Central memory CD8-positive, alpha-beta T cell (primary cell): ENCODE data around the gene BRF1.
A peak's percentile ranks its signal among the peaks of the same experiment; 100 is the strongest.
"Not testable (repeated sequence)": the region's sequence is repeated elsewhere in the genome, so short reads cannot be mapped to it uniquely, and the experiment has no call there.

Experiments used
- ATAC-seq: fragments of 150-1000 bp; cut with Tn5 transposase; replicated peaks from 2 replicates; pipeline ENCODE4 v1.10.0; 2022; ENCODE audit warnings: mild to moderate bottlenecking, moderate FRiP score, moderate number of reproducible peaks; ENCODE audit not compliant: poor library complexity, severe bottlenecking; ENCODE audit errors: extremely low read depth
- DNase-seq, 2 donors: peaks; one replicate each; pipeline ENCODE4 v3.0.0; 2021; ENCODE audit warnings: low spot score in 2 of 2
- H3K27ac Mint-ChIP-seq: one replicate; pipeline ENCODE4 v1.8.0; 2022; ENCODE audit warnings: low read depth, mild to moderate bottlenecking, moderate library complexity, mixed read lengths
- H3K27me3 Mint-ChIP-seq: one replicate; pipeline ENCODE4 v1.8.0; 2022; ENCODE audit warnings: mixed read lengths
- H3K36me3 Mint-ChIP-seq: one replicate; pipeline ENCODE4 v1.8.0; 2022; ENCODE audit warnings: mild to moderate bottlenecking, moderate library complexity, mixed read lengths; ENCODE audit not compliant: insufficient read depth
- H3K4me1 Mint-ChIP-seq: one replicate; pipeline ENCODE4 v1.8.0; 2022; ENCODE audit warnings: mixed read lengths
- H3K4me3 Mint-ChIP-seq: one replicate; pipeline ENCODE4 v1.8.0; 2022; ENCODE audit warnings: mild to moderate bottlenecking, moderate library complexity, mixed read lengths
- H3K9me3 Mint-ChIP-seq: one replicate; pipeline ENCODE4 v1.8.0; 2022; ENCODE audit warnings: mixed read lengths

Gene BRF1

DNA sequence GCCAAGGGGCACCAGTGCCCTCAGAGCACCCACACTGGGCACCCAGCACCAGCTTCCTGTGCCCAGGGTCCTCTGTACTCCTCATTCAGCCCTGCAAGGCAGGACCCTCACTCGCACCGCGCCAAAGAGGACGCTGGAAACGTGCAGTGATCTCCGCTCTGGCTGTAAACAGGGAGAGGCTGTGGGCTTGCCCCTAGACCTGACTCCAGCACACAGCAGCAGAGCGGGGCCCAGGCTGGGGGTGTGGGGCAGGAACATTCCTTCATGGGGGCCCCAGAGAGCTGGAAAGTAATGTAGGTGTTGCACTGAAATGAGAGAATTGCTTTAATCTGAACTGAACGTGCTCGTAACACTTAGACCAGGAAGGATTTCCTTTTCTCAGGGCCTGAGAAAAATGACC, 5.0 kb upstream of the BRF1 start:
- H3K9me3 Mint-ChIP-seq, result no peaks in the 10 kb centered on the region
- ATAC-seq (no peak), DNase-seq (no peak)
- H3K4me3 Mint-ChIP-seq, result no peak overlapping the region
- H3K27me3 Mint-ChIP-seq, result no peaks in the 10 kb centered on the region
- H3K36me3 Mint-ChIP-seq, result peaks cover 3% of the 10 kb centered on the region
- H3K4me1 Mint-ChIP-seq, result peaks cover 27% of the 10 kb centered on the region
- peak overlapping the region; percentile 63 for H3K27ac Mint-ChIP-seq

GRCh38 chr14:105305345-105305744, 4.5 kb upstream of the BRF1 start:
- Mint-ChIP-seq H3K4me3 (no peak overlapping the region), H3K4me1 (peaks cover 27% of the 10 kb centered on the region), H3K36me3 (peaks cover 2% of the 10 kb centered on the region), H3K27me3 (no peaks in the 10 kb centered on the region), H3K27ac (peak overlapping the region; percentile 63), H3K9me3 (no peaks in the 10 kb centered on the region)
- DNase-seq (no peak), ATAC-seq (no peak)

DNA sequence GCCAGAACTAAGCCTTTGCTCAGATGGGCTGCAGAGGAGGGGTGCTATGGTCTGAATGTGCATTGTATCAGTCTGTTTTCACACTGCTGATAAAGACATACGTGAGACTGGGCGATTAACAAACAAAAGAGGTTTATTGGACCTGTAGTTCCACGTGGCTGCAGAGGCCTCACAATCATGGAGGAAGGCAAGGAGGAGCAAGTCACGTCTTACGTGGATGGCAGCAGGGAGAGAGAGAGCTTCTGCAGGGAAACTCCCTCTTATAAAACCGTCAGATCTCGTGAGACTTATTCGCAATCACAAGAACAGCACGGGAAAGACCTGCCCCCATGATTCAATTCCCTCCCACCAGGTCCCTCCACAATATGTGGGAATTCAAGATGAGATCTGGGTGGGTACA, 3.8 kb upstream of the BRF1 start:
- DNase-seq, result no peak
- Mint-ChIP-seq H3K4me1 (peaks cover 32% of the 10 kb centered on the region), H3K27ac (no peak overlapping the region), H3K4me3 (no peak overlapping the region), H3K27me3 (no peaks in the 10 kb centered on the region), H3K36me3 (peaks cover 2% of the 10 kb centered on the region), H3K9me3 (no peaks in the 10 kb centered on the region)
- ATAC-seq, result no peak

- Mint-ChIP-seq H3K4me1 (peaks cover 36% of the 10 kb centered on the region), H3K36me3 (peaks cover 2% of the 10 kb centered on the region), H3K9me3 (no peaks in the 10 kb centered on the region), H3K4me3 (no peak overlapping the region), H3K27ac (no peak overlapping the region), H3K27me3 (no peaks in the 10 kb centered on the region)
- DNase-seq (no peak), ATAC-seq (no peak)
Observed at GRCh38 chr14:105303949-105304348, 3.1 kb upstream of the BRF1 start.

DNA sequence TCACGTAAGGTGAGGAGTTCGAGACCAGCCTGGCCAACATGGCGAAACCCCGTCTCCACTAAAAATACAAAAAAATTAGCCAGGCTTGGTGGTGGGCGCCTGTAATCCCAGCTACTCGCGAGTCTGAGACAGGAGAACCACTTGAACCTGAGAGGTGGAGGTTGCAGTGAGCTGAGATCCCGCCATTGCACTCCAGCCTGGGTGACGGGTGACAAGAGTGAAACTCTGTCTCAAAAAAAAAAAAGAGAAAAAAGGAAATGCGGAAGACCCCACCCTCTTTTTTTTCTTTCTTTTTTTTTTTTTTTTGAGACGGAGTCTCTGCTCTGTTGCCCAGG, 1.1 kb upstream of the BRF1 start:
- Mint-ChIP-seq H3K4me1 (peaks cover 36% of the 10 kb centered on the region), H3K27ac (peak overlapping the region; percentile 84), H3K4me3 (peak overlapping the region; percentile 85)
- not testable (repeated sequence) for H3K9me3 Mint-ChIP-seq, ATAC-seq, H3K36me3 Mint-ChIP-seq, DNase-seq, H3K27me3 Mint-ChIP-seq

GRCh38 chr14:105301103-105301914, 508 bp upstream of the BRF1 start:
- Mint-ChIP-seq H3K27ac (peak overlapping the region; percentile 84), H3K27me3 (no peaks in the 10 kb centered on the region), H3K4me3 (peak overlapping the region; percentile 85), H3K4me1 (peaks cover 36% of the 10 kb centered on the region), H3K9me3 (no peaks in the 10 kb centered on the region), H3K36me3 (peaks cover 2% of the 10 kb centered on the region)
- DNase-seq (peak; percentile 89 to 96), ATAC-seq (peak; percentile 79)

DNA sequence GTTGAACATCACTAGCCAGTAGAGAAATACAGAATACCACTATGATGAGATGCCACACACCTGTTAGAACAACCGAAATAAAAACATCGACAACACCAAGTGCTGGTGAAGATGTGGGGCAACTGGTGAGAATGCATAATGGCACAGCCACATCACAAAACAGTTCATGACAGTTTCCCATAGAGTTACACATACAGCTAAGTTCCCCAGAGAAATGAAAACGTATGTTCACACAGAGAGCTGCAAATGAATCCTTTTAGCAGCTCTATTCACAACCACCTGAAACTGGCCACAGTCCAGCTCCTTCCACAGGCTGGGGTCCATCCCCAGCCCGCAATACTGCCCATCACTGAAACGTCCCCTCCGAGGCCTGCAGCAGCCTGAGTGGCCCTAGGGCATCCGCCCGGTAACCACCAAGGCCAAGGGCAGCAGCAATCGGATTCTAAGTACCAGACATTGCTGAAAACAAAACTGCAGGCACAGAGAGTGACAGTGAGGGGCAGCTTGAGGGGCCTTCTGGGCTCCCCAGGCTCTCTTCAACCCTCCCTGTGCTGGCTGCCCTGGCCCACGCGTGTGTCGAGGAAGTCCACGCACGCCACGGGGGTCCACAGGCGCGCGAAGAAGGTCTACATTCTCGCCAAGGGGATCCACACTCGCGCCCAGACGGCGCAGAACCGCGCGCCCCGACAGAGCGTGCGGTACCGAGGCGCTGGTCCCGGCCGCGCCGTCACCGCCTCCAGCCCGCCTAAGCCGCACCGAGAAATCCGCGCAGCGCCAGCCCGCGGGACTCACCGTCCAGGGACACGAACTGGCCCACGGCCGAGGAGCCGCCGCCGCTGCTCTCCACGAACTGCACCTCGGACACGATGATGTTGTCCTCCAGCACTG, 903 bp downstream of the BRF1 start:
- peaks cover 29% of the 10 kb centered on the region for H3K4me1 Mint-ChIP-seq
- no peak for DNase-seq
- no peak for ATAC-seq

DNA sequence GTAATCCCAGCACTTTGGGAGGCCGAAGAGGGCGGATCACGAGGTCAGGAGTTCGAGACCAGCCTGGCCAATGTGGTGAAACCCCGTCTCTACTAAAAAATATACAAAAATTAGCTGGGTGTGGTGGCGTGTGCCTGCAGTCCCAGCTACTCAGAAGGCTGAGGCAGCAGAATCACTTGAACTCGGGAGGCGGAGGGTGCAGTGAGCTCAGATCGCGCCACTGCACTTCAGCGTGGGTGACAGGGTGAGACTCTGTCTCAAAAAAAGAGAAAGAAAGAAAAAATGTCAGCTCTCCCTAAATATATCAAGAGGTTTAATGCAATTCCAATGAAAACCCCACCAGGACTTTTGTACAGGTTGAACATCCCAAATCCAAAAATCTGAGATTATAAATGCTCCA, 3.5 kb downstream of the BRF1 start:
- not testable (repeated sequence) for ATAC-seq, H3K4me3 Mint-ChIP-seq, DNase-seq, H3K27me3 Mint-ChIP-seq, H3K27ac Mint-ChIP-seq, H3K9me3 Mint-ChIP-seq, H3K36me3 Mint-ChIP-seq
- H3K4me1 Mint-ChIP-seq, result peaks cover 40% of the 10 kb centered on the region

More for the DNA sequence above, 903 bp downstream of the BRF1 start:
- no peaks in the 10 kb centered on the region for H3K27me3 Mint-ChIP-seq
- H3K4me3 Mint-ChIP-seq, result peak overlapping the region; percentile 85
- H3K36me3 Mint-ChIP-seq, result peaks cover 2% of the 10 kb centered on the region
- H3K9me3 Mint-ChIP-seq, result no peaks in the 10 kb centered on the region
- peak overlapping the region; percentile 75 for H3K27ac Mint-ChIP-seq

DNA sequence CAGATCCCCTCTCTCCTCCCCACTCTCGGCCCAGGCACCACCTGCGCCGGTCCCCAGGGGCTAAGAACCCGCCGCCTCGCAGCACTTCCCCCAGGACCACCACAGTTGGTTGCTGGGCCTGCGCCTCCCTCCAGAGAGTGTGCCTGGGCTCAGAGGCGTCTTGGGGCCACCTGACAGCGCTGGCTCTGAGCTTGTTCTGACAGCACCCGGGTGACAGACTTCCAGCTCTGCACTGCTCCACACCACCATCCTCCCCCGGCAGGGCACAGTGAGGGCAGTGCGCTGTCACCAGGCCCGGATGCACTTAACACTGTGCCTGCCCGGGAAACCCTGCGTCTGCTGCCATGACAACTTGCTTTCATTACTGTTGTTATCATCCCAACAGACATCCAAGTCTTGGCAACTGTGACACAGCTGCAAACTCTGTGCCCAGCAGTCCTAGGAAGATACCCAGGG, 6.6 kb downstream of the BRF1 start:
- DNase-seq (peak; percentile 37 to 53), ATAC-seq (peak; percentile 82)
- H3K27me3 Mint-ChIP-seq, result no peaks in the 10 kb centered on the region
- H3K9me3 Mint-ChIP-seq, result no peaks in the 10 kb centered on the region
- peak overlapping the region; percentile 55 for H3K4me3 Mint-ChIP-seq
- H3K36me3 Mint-ChIP-seq, result peaks cover 13% of the 10 kb centered on the region
- H3K27ac Mint-ChIP-seq, result peak overlapping the region; percentile 91
- peaks cover 41% of the 10 kb centered on the region for H3K4me1 Mint-ChIP-seq

DNA sequence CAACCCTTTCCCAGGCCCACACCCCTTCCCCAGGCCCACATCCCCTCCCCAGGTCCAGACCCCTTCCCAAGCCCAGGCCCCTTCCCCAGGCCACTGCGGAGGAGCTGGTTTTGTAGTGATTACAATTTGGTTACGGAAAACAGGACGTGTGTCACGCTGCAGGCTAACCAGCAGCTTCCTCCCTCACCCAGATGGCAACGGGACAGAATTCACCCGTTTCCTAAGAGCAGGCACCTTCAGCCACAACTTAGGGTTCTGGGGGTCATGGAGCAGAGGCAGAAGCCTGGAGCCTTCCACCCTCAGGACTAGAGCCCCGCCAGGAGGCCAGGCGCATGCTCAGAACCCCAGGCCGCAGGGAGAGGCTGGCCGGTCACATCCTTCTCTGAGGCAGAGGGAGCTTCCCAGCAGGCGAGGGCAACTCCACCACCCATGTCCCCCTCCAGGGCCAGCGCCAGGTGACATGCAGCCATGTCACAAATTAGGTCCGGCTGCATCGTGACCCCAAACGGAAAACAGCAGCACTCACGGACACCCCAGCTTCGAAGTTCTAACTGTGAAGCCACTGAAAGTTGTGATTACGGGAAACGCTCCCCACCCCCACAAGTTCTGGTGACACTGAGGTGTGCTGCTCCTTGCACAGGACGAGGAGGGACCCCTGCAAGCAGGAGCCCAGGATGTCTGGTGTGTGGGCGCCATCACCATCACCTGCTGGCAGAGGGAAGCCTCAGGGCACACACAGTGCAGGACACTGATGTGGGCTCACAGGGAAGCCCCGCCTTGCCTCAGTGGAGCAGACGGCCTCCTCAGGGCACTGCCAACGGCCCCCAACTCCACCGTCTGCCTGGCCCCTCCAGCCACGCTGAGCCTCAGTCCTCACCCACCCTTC, 7.7 kb downstream of the BRF1 start:
- peak overlapping the region; percentile 37 for H3K4me3 Mint-ChIP-seq
- ATAC-seq, result no peak
- H3K9me3 Mint-ChIP-seq, result no peaks in the 10 kb centered on the region
- H3K36me3 Mint-ChIP-seq, result peaks cover 13% of the 10 kb centered on the region
- no peak for DNase-seq
- peak overlapping the region; percentile 91 for H3K27ac Mint-ChIP-seq
- H3K4me1 Mint-ChIP-seq, result peaks cover 43% of the 10 kb centered on the region
- no peaks in the 10 kb centered on the region for H3K27me3 Mint-ChIP-seq

GRCh38 chr14:105290621-105291346, 10.0 kb downstream of the BRF1 start:
- H3K27ac Mint-ChIP-seq, result no peak overlapping the region
- DNase-seq (peak in 1 of 2 donors; percentile 42), ATAC-seq (peak; percentile 58)
- peak overlapping the region; percentile 8 for H3K4me3 Mint-ChIP-seq
- H3K4me1 Mint-ChIP-seq, result peaks cover 55% of the 10 kb centered on the region
- H3K9me3 Mint-ChIP-seq, result no peaks in the 10 kb centered on the region
- peaks cover 15% of the 10 kb centered on the region for H3K36me3 Mint-ChIP-seq
- no peaks in the 10 kb centered on the region for H3K27me3 Mint-ChIP-seq
